ENCODE measurements around the gene DGKQ. TPM values are rescaled to one million over a fixed set of nuclear protein-coding genes. Genes with fewer than 3 reads are reported as not detected.

The DGKQ gene
- polyA plus RNA-seq, 1 of the 3 experiments (the other 2 are of a cell fraction): 10.9 TPM

- TF ChIP-seq POLR2AphosphoS5 (IDR thresholded peaks at IDR 0.05; ENCODE audit: low read depth, low read length) (no peak), MXI1 (IDR thresholded peaks at IDR 0.05; ENCODE audit: low read depth, low read length) (no peak), REST (IDR thresholded peaks at IDR 0.05; ENCODE audit: low read depth, low read length) (no peak)
Observed at GRCh38 chr4:1017706-1018105, 44.3 kb upstream of the DGKQ start (continued).

GRCh38 chr4:1017211-1017610 is 43.8 kb upstream of the DGKQ start:
- no peak overlapping the region for H2AFZ ChIP-seq (ENCODE audit: low read depth)
- H3K79me2 ChIP-seq (ENCODE audit: insufficient read depth): no peaks in the 10 kb centered on the region
- TF ChIP-seq EP300 (IDR thresholded peaks at IDR 0.05; ENCODE audit: borderline replicate concordance in 1 of 2, low read depth in 1 of 2, low read length in 1 of 2) (no peak), MEF2A (IDR thresholded peaks at IDR 0.05; ENCODE audit: borderline replicate concordance, low read depth) (no peak), YY1 (IDR thresholded peaks at IDR 0.05; ENCODE audit: low read depth) (no peak), NRF1 (IDR thresholded peaks at IDR 0.05; ENCODE audit: low read depth, low read length) (no peak), FOXJ3 (CRISPR knock-in tag; IDR thresholded peaks at IDR 0.05) (no peak), MXI1 (IDR thresholded peaks at IDR 0.05; ENCODE audit: low read depth, low read length) (no peak), RXRA (IDR thresholded peaks at IDR 0.05; ENCODE audit: borderline replicate concordance, low read depth) (no peak), FOSL2 (IDR thresholded peaks at IDR 0.05; ENCODE audit: borderline replicate concordance, low read depth) (no peak), CTCF (IDR thresholded peaks at IDR 0.05) (no peak), CHD2 (IDR thresholded peaks at IDR 0.05; ENCODE audit: low read length, partially characterized antibody) (no peak), POLR2AphosphoS5 (IDR thresholded peaks at IDR 0.05; ENCODE audit: low read depth, low read length) (no peak), IRF3 (IDR thresholded peaks at IDR 0.05; ENCODE audit: low read depth, low read length) (no peak), FOXM1 (IDR thresholded peaks at IDR 0.05; ENCODE audit: low read depth) (no peak), ZBTB33 (IDR thresholded peaks at IDR 0.05; ENCODE audit: borderline replicate concordance, low read depth) (no peak), SMC3 (IDR thresholded peaks at IDR 0.05; ENCODE audit: low read depth, low read length) (no peak), RAD21 (IDR thresholded peaks at IDR 0.05; ENCODE audit: low read length) (no peak)
- DNase-seq: no peak
- no peaks in the 10 kb centered on the region for H3K36me3 ChIP-seq (replicated peaks in 1 of 2; ENCODE audit: control insufficient read depth in 1 of 2, insufficient read depth in 2 of 2, low read length in 1 of 2)
- H4K20me1 ChIP-seq (ENCODE audit: insufficient read depth): peaks cover 22% of the 10 kb centered on the region; the same call in 1 of the 2 replicates
- no peak overlapping the region for H3K4me3 ChIP-seq (ENCODE audit: low read depth in 2 of 2, low read length in 1 of 2)
- no peak overlapping the region for H3K9ac ChIP-seq
- WGBS (ENCODE audit: low lambda C conversion rate): 74% methylated on average over 5 of the region's 16 CpGs
- no peaks in the 10 kb centered on the region for H3K9me2 ChIP-seq
- H3K4me1 ChIP-seq (ENCODE audit: control insufficient read depth in 1 of 2, insufficient read depth in 2 of 2, low read depth in 1 of 2, low read length in 1 of 2): no peaks in the 10 kb centered on the region; a peak in 1 of 4 replicates
- H3K4me2 ChIP-seq: no peak overlapping the region
- H3K27ac ChIP-seq (ENCODE audit: low read depth in 2 of 2, low read length in 1 of 2): no peak overlapping the region
- H3K27me3 ChIP-seq (ENCODE audit: insufficient read depth): no peaks in the 10 kb centered on the region
- ChIA-PET POLR2A (no interaction called here), CTCF (interaction anchor here (1.0 kb wide), 1 partner anchor 602 kb away, joined by 3 read pairs; no protein-coding TSS in a partner anchor)
- peaks cover 4% of the 10 kb centered on the region for H3F3A ChIP-seq (replicated peaks; ENCODE audit: insufficient read depth)
- H3K9me3 ChIP-seq: no peaks in the 10 kb centered on the region
